ENCODE results near the gene DUSP16.
"Not testable (repeated sequence)": the region's sequence is repeated elsewhere in the genome, so short reads cannot be mapped to it uniquely, and the experiment has no call there.

The DUSP16 gene

DNA sequence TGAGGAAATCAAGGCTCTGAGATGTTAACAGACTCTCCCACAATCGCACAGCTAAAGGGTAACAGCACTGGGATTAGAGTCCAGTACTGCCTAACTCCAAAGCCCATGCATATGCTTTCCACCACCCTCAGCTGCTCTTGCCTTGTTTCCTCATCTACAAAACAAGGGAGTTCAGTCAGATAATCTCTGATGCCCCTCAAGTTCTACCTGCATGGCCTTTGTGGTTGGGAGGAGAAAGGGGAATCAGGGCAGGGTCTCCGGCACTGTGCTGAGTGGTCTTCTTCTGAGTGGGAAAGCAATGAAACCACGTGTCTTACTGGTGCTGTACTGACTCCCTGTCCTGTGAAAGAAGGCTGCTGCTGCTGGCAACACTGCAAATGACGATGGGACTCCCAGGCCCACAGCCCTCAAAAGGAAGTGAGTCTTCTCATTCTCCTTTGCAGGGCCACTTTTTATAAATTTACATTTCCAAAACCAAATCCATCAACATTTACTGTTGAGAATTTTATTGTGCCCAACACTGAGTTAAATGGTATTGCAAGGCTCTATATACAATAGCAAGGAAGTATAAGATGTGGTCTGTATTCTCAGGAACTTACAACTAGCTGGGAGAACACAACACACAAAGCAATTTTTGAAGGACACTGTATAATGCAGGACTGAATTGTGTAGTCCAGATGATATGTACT lies 19.7 kb upstream of the DUSP16 start:
- TF ChIP-seq CTCF (IDR thresholded peaks at IDR 0.05; ENCODE audit: low read depth, low read length), result no peak
- H3K4me3 ChIP-seq (ENCODE audit: low read depth, low read length), result no peak overlapping the region

DNA sequence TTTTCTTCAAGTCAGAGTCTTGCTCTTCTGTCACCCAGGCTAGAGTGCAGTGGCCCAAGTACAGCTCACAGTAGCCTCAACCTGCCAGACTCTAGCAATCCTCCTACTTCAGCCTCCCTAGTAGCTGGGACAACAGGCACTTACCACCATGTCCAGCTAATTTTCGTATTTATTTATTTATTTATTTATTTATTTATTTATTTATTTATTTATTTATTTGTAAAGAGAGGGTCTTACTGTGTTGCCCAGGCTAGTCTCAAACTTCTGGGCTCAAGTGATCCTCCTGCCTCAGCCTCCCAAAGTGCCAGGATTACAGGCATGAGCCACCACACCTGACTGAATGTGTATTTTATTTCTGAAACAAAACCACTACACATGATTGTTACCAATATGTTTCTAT lies 18.1 kb upstream of the DUSP16 start:
- H3K4me3 ChIP-seq (ENCODE audit: low read depth, low read length), result not testable (repeated sequence)

DNA sequence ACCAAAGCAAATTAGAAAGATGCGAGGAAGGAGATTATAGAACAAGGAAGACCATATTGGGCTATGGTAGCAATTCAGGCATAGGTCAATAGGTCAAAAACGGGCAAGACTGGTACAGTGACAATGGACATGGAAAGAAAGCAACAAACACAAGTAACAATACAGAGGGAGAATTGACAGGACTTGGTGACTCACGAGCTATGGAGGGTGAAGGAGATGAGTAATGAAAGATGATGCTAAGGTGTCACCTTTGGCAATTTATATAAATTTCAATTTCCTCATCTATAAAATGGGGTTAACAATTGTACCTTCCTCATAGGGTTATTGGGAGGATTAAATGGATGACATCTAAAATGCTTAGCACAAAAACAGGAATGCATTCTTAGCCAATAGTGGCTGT lies 15.1 kb upstream of the DUSP16 start:
- TF ChIP-seq CTCF (IDR thresholded peaks at IDR 0.05; ENCODE audit: low read depth, low read length), result no peak

DNA sequence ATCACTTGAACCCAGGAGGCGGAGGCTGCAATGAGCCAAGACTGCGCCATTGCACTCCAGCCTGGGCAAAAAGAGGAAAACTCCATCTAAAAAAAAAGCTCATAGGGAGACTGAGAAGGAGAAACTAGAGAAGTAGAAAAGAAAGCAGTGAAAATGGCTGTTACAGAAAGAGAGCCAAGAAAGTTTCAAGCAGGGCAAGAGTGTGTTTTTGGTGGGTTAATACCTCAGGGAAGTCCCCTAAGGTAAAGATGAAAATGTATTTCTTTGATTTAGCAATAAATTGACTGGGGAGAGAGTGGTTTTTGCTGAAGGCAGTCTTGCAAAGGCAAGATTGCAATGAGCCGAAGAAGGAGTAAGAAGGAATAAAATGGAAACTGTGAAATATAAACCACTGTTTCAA lies 10.0 kb upstream of the DUSP16 start:
- H3K4me3 ChIP-seq (ENCODE audit: low read depth, low read length), result no peak overlapping the region

More for the DNA sequence above, 15.1 kb upstream of the DUSP16 start:
- H3K4me3 ChIP-seq (ENCODE audit: low read depth, low read length), result no peak overlapping the region

DNA sequence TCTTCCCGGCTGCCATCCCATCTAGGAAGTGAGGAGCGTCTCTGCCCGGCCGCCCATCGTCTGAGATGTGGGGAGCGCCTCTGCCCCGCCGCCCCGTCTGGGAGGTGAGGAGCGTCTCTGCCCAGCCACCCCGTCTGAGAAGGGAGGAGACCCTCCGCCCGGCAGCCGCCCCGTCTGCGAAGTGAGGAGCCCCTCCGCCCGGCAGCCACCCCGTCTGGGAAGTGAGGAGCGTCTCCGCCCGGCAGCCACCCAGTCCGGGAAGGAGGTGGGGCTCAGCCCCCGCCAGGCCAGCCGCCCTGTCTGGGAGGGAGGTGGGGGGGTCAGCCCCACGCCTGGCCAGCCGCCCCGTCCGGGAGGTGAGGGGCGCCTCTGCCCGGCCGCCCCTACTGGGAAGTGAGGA lies 3.3 kb upstream of the DUSP16 start:
- H3K4me3 ChIP-seq (ENCODE audit: low read depth, low read length), result not testable (repeated sequence)

More for the DNA sequence above, 10.0 kb upstream of the DUSP16 start:
- no peak for TF ChIP-seq CTCF (IDR thresholded peaks at IDR 0.05; ENCODE audit: low read depth, low read length)

DNA sequence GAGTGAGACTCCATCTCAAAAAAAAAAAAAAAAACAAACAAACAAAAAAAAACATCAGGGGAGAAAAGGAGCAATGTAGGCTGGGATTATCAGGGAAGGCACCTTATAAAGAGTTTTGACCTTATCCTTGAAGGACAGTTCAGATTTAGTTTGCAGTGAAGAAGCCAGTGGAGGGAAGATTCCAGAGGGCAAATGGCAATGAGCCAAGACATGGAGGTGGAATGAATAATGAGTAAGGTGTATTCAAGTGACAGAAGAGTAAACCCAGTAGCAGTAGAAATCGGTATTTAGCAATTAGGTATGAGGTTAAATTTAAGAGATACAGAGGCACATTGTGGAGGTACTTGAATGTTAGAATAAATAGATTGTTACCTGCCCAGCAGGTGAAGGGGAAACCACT lies 2.2 kb upstream of the DUSP16 start:
- H3K4me3 ChIP-seq (ENCODE audit: low read depth, low read length), result no peak overlapping the region
- TF ChIP-seq CTCF (IDR thresholded peaks at IDR 0.05; ENCODE audit: low read depth, low read length), result no peak

DNA sequence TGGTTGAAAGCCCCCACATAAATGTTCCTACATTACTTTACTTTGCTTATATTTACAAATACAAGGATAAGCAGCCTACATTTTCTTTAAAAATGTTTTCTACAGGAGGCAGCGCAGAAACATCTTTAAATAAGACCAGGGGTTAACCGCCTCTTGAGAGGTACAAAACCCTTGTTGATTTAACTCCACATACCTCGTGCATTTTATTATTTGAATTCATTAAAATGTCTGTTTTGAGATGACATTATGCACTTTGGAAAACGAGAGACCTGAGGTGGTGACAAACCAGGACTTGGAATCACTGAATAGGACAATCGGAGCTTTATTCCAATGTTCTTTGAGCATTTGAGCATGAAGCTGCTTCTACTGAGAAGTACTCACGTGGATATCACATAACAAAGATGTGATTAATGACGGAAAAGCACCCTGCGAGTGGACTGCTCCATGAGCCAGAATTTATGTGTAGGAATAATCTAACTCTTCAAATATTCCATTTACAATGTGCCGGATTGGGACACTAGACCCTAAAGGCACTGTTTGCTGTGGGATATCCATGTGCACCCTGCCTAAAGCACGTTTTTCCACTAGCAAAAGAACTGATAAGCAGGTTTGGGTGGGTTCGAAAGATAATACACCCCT lies 746 bp upstream of the DUSP16 start:
- no peak for TF ChIP-seq CTCF (IDR thresholded peaks at IDR 0.05; ENCODE audit: low read depth, low read length)
- H3K4me3 ChIP-seq (ENCODE audit: low read depth, low read length), result peak overlapping the region; percentile 67

DNA sequence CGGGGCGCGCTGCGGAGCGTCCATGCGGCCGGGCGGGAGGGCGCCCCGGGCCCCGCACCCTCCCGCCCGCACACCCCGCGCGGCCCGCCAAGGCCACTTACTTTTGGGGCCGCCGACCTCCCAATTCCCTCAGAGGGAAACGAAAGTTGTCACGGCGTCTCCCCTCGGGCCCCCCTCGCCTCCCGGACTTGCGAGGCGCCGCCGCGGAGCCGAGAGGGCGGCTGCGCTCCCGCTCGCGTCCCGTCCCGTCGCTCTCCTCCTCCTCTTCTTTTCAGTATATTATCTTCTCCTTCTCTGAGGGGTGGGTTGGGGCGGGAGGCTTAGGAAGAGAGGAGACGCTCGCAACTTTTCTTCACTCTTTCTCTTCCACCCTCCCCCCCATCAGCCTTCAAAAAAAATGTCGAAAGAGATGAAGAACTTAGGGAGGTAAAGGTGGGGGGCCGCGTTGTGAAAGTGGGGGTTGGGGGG lies 613 bp downstream of the DUSP16 start:
- no peak for TF ChIP-seq CTCF (IDR thresholded peaks at IDR 0.05; ENCODE audit: low read depth, low read length)

More for the DNA sequence above, 613 bp downstream of the DUSP16 start:
- peak overlapping the region; percentile 67 for H3K4me3 ChIP-seq (ENCODE audit: low read depth, low read length)
